ENCODE data around the gene UCN.

Gene UCN

GRCh38 chr2:27285481-27285880 is 22.8 kb downstream of the UCN start:
- H4K20me1 ChIP-seq (ENCODE audit: insufficient read depth, low read length): no peaks in the 10 kb centered on the region
- no peak overlapping the region for H3K27ac ChIP-seq (ENCODE audit: low read length)
- TF ChIP-seq EZH2 (IDR thresholded peaks at IDR 0.05; ENCODE audit: borderline replicate concordance, low read depth, low read length, severe bottlenecking): no peak
- TF ChIP-seq CTCF (IDR thresholded peaks at IDR 0.05; ENCODE audit: borderline replicate concordance, extremely low read depth, low read length, poor library complexity, severe bottlenecking): no peak
- no peaks in the 10 kb centered on the region for H3K79me2 ChIP-seq (ENCODE audit: insufficient read depth, low read length)
- no peaks in the 10 kb centered on the region for H3K4me1 ChIP-seq (ENCODE audit: insufficient read depth, low read length)
- ATAC-seq (ENCODE audit: insufficient read depth, low read depth) (no peak), DNase-seq (no peak)
- H3K9ac ChIP-seq (ENCODE audit: low read depth, low read length): no peak overlapping the region
- no peak overlapping the region for H3K4me3 ChIP-seq (ENCODE audit: low read depth in 1 of 2, low read length in 2 of 2)
- no peak overlapping the region for H3K4me2 ChIP-seq (ENCODE audit: insufficient read depth, low read length)
- peaks cover 51% of the 10 kb centered on the region for H3K27me3 ChIP-seq (ENCODE audit: insufficient read depth, low read length, poor library complexity)
- no peaks in the 10 kb centered on the region for H3K9me3 ChIP-seq (ENCODE audit: insufficient read depth, low read length, severe bottlenecking)
- no peak overlapping the region for H2AFZ ChIP-seq (ENCODE audit: low read depth, low read length)
- no peaks in the 10 kb centered on the region for H3K36me3 ChIP-seq (ENCODE audit: insufficient read depth, low read length)

GRCh38 chr2:27284996-27285395 is 23.2 kb downstream of the UCN start:
- no peak overlapping the region for H2AFZ ChIP-seq (ENCODE audit: low read depth, low read length)
- peaks cover 51% of the 10 kb centered on the region for H3K27me3 ChIP-seq (ENCODE audit: insufficient read depth, low read length, poor library complexity)
- ATAC-seq (ENCODE audit: insufficient read depth, low read depth) (no peak), DNase-seq (no peak)
- H3K27ac ChIP-seq (ENCODE audit: low read length): no peak overlapping the region
- peaks cover 3% of the 10 kb centered on the region; the same call in 1 of the 2 replicates for H3K4me1 ChIP-seq (ENCODE audit: insufficient read depth, low read length)
- H3K36me3 ChIP-seq (ENCODE audit: insufficient read depth, low read length): no peaks in the 10 kb centered on the region
- H3K9me3 ChIP-seq (ENCODE audit: insufficient read depth, low read length, severe bottlenecking): no peaks in the 10 kb centered on the region
- no peak for TF ChIP-seq EZH2 (IDR thresholded peaks at IDR 0.05; ENCODE audit: borderline replicate concordance, low read depth, low read length, severe bottlenecking)
- TF ChIP-seq CTCF (IDR thresholded peaks at IDR 0.05; ENCODE audit: borderline replicate concordance, extremely low read depth, low read length, poor library complexity, severe bottlenecking): no peak
- no peak overlapping the region for H3K9ac ChIP-seq (ENCODE audit: low read depth, low read length)
- no peaks in the 10 kb centered on the region for H4K20me1 ChIP-seq (ENCODE audit: insufficient read depth, low read length)
- H3K79me2 ChIP-seq (ENCODE audit: insufficient read depth, low read length): no peaks in the 10 kb centered on the region
- H3K4me3 ChIP-seq (ENCODE audit: low read depth in 1 of 2, low read length in 2 of 2): no peak overlapping the region
- H3K4me2 ChIP-seq (ENCODE audit: insufficient read depth, low read length): no peak overlapping the region

GRCh38 chr2:27282892-27283291 is 25.4 kb downstream of the UCN start:
- H3K27ac ChIP-seq (ENCODE audit: low read length): no peak overlapping the region
- no peak for ATAC-seq (ENCODE audit: insufficient read depth, low read depth)

More at GRCh38 chr2:27282892-27283291, 25.4 kb downstream of the UCN start:
- no peaks in the 10 kb centered on the region for H3K79me2 ChIP-seq (ENCODE audit: insufficient read depth, low read length)
- H3K4me3 ChIP-seq (ENCODE audit: low read depth in 1 of 2, low read length in 2 of 2): no peak overlapping the region
- peak; percentile 26 for TF ChIP-seq EZH2 (IDR thresholded peaks at IDR 0.05; ENCODE audit: borderline replicate concordance, low read depth, low read length, severe bottlenecking)
- TF ChIP-seq CTCF (IDR thresholded peaks at IDR 0.05; ENCODE audit: borderline replicate concordance, extremely low read depth, low read length, poor library complexity, severe bottlenecking): no peak
- no peak for DNase-seq
- H2AFZ ChIP-seq (ENCODE audit: low read depth, low read length): no peak overlapping the region
- H3K9me3 ChIP-seq (ENCODE audit: insufficient read depth, low read length, severe bottlenecking): no peaks in the 10 kb centered on the region
- no peaks in the 10 kb centered on the region for H4K20me1 ChIP-seq (ENCODE audit: insufficient read depth, low read length)
- H3K27me3 ChIP-seq (ENCODE audit: insufficient read depth, low read length, poor library complexity): peaks cover 38% of the 10 kb centered on the region
- H3K4me2 ChIP-seq (ENCODE audit: insufficient read depth, low read length): no peak overlapping the region
- H3K4me1 ChIP-seq (ENCODE audit: insufficient read depth, low read length): peaks cover 8% of the 10 kb centered on the region; the same call in 1 of the 2 replicates
- H3K36me3 ChIP-seq (ENCODE audit: insufficient read depth, low read length): no peaks in the 10 kb centered on the region
- no peak overlapping the region for H3K9ac ChIP-seq (ENCODE audit: low read depth, low read length)
